Peyer's patch (tissue), 4 donors: ENCODE results near the gene PCDHB11. TPM values are rescaled to one million over a fixed set of nuclear protein-coding genes. Genes with fewer than 3 reads are reported as not detected.
"Not testable (repeated sequence)": the region's sequence is repeated elsewhere in the genome, so short reads cannot be mapped to it uniquely, and the experiment has no call there.

Experiments used
- DNase-seq, 3 donors: peaks; one replicate each; pipeline ENCODE4 v3.0.0-alpha.2; 2017 to 2019
- H3K27ac ChIP-seq, 4 donors: fragments of 200-600 bp; sonication (generic); one replicate each; pipeline ENCODE4 v1.5.1; 2016 to 2019
- H3K27me3 ChIP-seq, 2 donors: fragments of 200-600 bp; sonication (generic); one replicate each; pipeline ENCODE4 v1.5.1; 2019
- H3K36me3 ChIP-seq, 3 donors: fragments of 200-600 bp; sonication (generic); one replicate each; pipeline ENCODE4 v1.5.1; 2016 to 2019
- H3K4me1 ChIP-seq, 4 donors: fragments of 200-600 bp; sonication (generic); one replicate each; pipeline ENCODE4 v1.5.1; 2016 to 2019
- H3K4me3 ChIP-seq, 4 donors: fragments of 200-600 bp; sonication (generic); 1 replicate in 3 of 4; 2 replicates in 1 of 4; pipeline ENCODE4 v1.5.1; 2016 to 2019; ENCODE audit warnings: mild to moderate bottlenecking in 1 of 4
- H3K9me3 ChIP-seq, 4 donors: fragments of 200-600 bp; sonication (generic); one replicate each; pipeline ENCODE4 v1.5.1; 2016 to 2019; ENCODE audit warnings: mild to moderate bottlenecking in 1 of 4
- POLR2A ChIP-seq, 2 donors: fragments of 450-650 bp; IDR thresholded peaks; one replicate each; pipeline ENCODE4 v1.5.1; 2017; ENCODE audit warnings: antibody characterized with exemption in 2 of 2, mild to moderate bottlenecking in 2 of 2, moderate library complexity in 2 of 2
- total RNA-seq, 4 donors: library from RNA; depleted of rRNA; stranded (reverse); fragments of >200 nt; gene quantifications; one replicate each; pipeline ENCODE4 v1.1.0, GENCODE V29; 2016
- TF ChIP-seq, protein P1 (sequence below), 6 experiments: fragments of 450-650 bp in 4 of 6; fragments of 200-600 bp in 2 of 6; sonication (generic) in 1 of 6; IDR thresholded peaks; one replicate each; pipeline ENCODE4 v1.5.1; 2017 to 2019; ENCODE audit warnings: antibody characterized with exemption in 6 of 6, mild to moderate bottlenecking in 3 of 6, moderate library complexity in 1 of 6

Gene PCDHB11
- total RNA-seq, 4 donors from 2014 or later, result 0.27 to 2.8 TPM; not detected in 2

DNA sequence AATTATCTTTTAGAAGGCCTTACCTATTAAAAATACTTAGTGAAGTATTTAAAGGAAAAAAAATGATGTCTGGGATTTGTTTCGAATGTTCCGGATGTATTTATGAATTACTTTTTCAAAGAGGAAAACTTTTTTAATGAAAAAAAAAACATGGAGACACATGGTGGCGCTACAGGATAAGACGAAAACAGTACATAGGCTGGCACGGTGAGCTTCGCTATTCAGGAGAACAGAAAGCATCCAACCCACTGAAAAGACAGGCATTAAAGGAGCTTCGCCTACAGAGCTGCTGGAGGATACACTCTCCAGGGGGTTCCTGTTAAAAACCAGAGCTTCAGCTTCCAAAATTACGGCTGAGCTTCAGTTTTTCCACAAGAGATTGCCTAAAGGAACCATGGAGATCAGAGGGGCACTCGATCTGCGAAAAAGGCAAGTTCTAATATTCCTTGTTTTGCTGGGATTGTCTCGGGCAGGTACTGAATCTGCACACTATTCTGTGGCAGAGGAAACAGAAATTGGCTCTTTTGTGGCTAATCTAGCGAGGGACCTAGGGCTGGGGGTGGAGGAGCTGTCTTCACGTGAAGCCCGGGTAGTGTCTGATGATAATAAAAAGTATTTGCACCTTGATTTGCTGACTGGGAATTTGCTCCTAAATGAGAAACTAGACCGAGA is 23.8 kb downstream of the PCDHB11 start, which contains the start of gene PCDHB14:
Gene PCDHB14, plus strand, starts transcription at position 232 of the 672 bp plus-strand sequence. Its CDS starts 163 bp downstream, at position 395.
- no peaks in the 10 kb centered on the region for H3K27me3 ChIP-seq
- peak within 1 kb of the TSS in 1 of 4 donors; percentile 11 for H3K4me3 ChIP-seq
- no peaks in the 10 kb centered on the region for H3K36me3 ChIP-seq
- H3K9me3 ChIP-seq, result peaks cover 0 to 28% (median 0%) of the 10 kb centered on the region in 4 donors
- no peak for DNase-seq
- H3K27ac ChIP-seq, result no peak within 1 kb of the TSS
- TF ChIP-seq, protein P1, sequence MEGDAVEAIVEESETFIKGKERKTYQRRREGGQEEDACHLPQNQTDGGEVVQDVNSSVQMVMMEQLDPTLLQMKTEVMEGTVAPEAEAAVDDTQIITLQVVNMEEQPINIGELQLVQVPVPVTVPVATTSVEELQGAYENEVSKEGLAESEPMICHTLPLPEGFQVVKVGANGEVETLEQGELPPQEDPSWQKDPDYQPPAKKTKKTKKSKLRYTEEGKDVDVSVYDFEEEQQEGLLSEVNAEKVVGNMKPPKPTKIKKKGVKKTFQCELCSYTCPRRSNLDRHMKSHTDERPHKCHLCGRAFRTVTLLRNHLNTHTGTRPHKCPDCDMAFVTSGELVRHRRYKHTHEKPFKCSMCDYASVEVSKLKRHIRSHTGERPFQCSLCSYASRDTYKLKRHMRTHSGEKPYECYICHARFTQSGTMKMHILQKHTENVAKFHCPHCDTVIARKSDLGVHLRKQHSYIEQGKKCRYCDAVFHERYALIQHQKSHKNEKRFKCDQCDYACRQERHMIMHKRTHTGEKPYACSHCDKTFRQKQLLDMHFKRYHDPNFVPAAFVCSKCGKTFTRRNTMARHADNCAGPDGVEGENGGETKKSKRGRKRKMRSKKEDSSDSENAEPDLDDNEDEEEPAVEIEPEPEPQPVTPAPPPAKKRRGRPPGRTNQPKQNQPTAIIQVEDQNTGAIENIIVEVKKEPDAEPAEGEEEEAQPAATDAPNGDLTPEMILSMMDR (IDR thresholded peaks at IDR 0.05), result peak in 1 of 6 experiments; percentile 8
- no peak for TF ChIP-seq POLR2A (IDR thresholded peaks at IDR 0.05)
- H3K4me1 ChIP-seq, result no peaks in the 10 kb centered on the region

DNA sequence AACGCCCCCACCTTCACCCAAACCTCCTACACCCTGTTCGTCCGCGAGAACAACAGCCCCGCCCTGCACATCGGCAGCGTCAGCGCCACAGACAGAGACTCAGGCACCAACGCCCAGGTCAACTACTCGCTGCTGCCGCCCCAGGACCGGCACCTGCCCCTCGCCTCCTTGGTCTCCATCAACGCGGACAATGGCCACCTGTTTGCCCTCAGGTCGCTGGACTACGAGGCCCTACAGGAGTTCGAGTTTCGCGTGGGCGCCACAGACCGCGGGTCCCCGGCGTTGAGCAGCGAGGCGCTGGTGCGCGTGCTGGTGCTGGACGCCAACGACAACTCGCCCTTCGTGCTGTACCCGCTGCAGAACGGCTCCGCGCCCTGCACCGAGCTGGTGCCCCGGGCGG is 25.4 kb downstream of the PCDHB11 start:
- H3K27me3 ChIP-seq, DNase-seq, H3K36me3 ChIP-seq, H3K4me3 ChIP-seq, H3K27ac ChIP-seq, H3K4me1 ChIP-seq: not testable (repeated sequence)
- H3K9me3 ChIP-seq, result peaks cover 0 to 35% (median 0%) of the 10 kb centered on the region in 4 donors

DNA sequence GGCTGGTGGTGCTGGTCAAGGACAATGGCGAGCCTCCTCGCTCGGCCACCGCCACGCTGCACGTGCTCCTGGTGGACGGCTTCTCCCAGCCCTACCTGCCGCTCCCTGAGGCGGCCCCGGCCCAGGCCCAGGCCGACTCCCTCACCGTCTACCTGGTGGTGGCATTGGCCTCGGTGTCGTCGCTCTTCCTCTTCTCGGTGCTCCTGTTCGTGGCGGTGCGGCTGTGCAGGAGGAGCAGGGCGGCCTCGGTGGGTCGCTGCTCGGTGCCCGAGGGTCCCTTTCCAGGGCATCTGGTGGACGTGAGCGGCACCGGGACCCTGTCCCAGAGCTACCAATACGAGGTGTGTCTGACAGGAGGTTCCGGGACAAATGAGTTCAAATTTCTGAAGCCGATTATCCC is 26.0 kb downstream of the PCDHB11 start:
- H3K36me3 ChIP-seq, H3K4me3 ChIP-seq, H3K27ac ChIP-seq, H3K4me1 ChIP-seq, H3K27me3 ChIP-seq, DNase-seq: not testable (repeated sequence)
- peaks cover 0 to 35% (median 0%) of the 10 kb centered on the region in 4 donors for H3K9me3 ChIP-seq

DNA sequence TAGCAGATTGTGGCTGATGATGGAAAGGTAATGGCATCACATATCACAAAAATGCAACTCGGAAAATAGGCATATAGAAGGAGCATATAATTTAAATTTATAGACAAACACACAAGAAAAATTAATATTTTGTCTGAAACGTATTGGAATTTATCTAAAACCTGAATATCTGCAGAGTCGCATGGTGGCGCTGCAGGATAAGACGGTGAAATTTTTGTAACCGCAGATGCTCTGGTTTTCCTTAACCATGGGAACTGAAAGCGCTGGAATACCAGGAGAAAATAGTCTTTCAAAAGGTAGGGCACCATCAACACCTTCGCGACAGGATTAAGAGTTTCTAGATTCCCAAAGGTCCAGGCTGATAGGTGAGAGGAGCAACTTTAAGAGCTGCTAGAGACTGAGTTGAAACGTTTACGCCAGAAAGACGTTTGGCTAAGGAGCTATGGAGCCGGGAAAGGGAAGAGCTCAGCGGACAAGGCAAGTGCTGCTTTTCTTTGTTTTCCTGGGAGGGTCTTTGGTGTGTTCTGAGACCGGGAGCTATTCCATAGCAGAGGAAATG is 34.8 kb downstream of the PCDHB11 start:
- Histone ChIP-seq H3K4me3 (no peak overlapping the region), H3K27ac (no peak overlapping the region), H3K9me3 (peaks cover 0 to 41% (median 10%) of the 10 kb centered on the region in 4 donors), H3K36me3 (no peaks in the 10 kb centered on the region), H3K27me3 (no peaks in the 10 kb centered on the region), H3K4me1 (no peaks in the 10 kb centered on the region)
- TF ChIP-seq, protein P1 (IDR thresholded peaks at IDR 0.05), result peak in 1 of 6 experiments; percentile 5
- no peak for TF ChIP-seq POLR2A (IDR thresholded peaks at IDR 0.05)
- DNase-seq, result no peak

DNA sequence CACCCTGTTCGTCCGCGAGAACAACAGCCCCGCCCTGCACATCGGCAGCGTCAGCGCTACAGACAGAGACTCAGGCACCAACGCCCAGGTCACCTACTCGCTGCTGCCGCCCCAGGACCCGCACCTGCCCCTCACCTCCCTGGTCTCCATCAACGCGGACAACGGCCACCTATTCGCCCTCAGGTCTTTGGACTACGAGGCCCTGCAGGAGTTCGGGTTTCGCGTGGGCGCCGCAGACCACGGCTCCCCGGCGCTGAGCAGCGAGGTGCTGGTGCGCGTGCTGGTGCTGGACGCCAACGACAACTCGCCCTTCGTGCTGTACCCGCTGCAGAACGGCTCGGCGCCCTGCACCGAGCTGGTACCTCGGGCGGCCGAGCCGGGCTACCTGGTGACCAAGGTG is 36.5 kb downstream of the PCDHB11 start:
- H3K9me3 ChIP-seq, result peaks cover 0 to 52% (median 13%) of the 10 kb centered on the region in 4 donors
- not testable (repeated sequence) for H3K4me1 ChIP-seq, H3K27me3 ChIP-seq, DNase-seq, H3K27ac ChIP-seq, H3K4me3 ChIP-seq, H3K36me3 ChIP-seq

DNA sequence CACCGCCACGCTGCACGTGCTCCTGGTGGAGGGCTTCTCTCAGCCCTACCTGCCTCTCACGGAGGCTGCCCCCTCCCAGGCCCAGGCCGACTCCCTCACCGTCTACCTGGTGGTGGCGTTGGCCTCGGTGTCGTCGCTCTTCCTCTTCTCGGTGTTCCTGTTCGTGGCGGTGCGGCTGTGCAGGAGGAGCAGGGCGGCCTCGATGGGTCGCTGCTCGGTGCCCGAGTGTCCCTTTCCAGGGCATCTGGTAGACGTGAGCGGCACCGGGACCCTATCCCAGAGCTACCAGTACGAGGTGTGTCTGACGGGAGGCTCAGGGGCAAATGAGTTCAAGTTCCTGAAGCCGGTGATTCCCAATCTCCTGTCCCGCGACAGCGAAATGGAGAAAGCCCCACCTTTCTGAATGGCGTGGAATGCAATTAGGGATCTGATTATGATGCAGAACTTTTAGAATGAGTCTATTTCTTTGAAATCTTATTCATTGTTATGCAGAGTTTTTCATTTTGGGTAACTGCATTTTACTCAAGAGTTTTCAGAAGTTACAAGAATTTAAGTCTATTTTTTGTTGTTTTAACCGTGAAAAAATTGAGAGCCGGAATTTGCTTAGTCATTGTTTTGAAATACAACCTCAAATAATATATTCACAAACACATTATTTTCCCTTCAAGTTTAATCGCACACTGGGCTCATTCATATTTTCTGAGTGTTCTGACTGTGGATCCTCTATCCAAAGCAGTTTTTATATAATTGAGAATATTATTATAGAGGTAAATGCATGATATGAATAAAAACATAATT is 37.3 kb downstream of the PCDHB11 start:
- Histone ChIP-seq H3K4me1 (no peaks in the 10 kb centered on the region), H3K4me3 (no peak overlapping the region), H3K9me3 (peaks cover 0 to 60% (median 17%) of the 10 kb centered on the region in 4 donors), H3K27me3 (no peaks in the 10 kb centered on the region), H3K36me3 (no peaks in the 10 kb centered on the region), H3K27ac (no peak overlapping the region)
- DNase-seq, result no peak
- TF ChIP-seq, protein P1 (IDR thresholded peaks at IDR 0.05), result no peak
- TF ChIP-seq POLR2A (IDR thresholded peaks at IDR 0.05), result no peak

DNA sequence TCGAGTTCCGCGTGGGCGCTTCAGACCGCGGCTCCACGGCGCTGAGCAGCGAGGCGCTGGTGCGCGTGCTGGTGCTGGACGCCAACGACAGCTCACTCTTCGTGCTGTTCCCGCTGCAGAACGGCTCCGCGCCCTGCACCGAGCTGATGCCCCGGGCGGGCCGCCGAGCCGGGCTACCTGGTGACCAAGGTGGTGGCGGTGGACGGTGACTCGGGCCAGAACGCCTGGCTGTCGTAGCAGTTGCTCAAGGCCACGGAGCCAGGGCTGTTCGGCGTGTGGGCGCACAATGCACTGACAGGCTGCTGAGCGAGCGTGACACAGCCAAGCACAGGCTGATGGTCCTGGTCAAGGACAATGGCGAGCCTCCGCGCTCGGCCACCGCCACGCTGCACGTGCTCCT is 42.1 kb downstream of the PCDHB11 start:
- peaks cover 0 to 72% (median 20%) of the 10 kb centered on the region in 4 donors for H3K9me3 ChIP-seq
- H3K36me3 ChIP-seq, result no peaks in the 10 kb centered on the region
- TF ChIP-seq, protein P1 (IDR thresholded peaks at IDR 0.05), result no peak
- TF ChIP-seq POLR2A (IDR thresholded peaks at IDR 0.05), result no peak
- no peaks in the 10 kb centered on the region for H3K4me1 ChIP-seq
- H3K27me3 ChIP-seq, result no peaks in the 10 kb centered on the region
- no peak overlapping the region for H3K27ac ChIP-seq
- DNase-seq, result no peak
- H3K4me3 ChIP-seq, result no peak overlapping the region
